Gastroesophageal sphincter (tissue), 3 donors: Measurements from ENCODE around the gene ADCY2.

Experiments
- CTCF ChIP-seq, 4 experiments: fragments of 200-600 bp in 2 of 4; fragments of 450-650 bp in 2 of 4; sonication (generic) in 1 of 4; IDR thresholded peaks; one replicate each; pipeline ENCODE4 v1.5.1; 2017 to 2019; ENCODE audit warnings: antibody characterized with exemption in 4 of 4, mild to moderate bottlenecking in 2 of 4, moderate library complexity in 2 of 4
- POLR2A ChIP-seq, 2 donors: fragments of 450-650 bp; IDR thresholded peaks; one replicate each; pipeline ENCODE4 v1.6.1; 2017; ENCODE audit warnings: antibody characterized with exemption in 2 of 2, mild to moderate bottlenecking in 2 of 2, moderate library complexity in 1 of 2

GRCh38 chr5:7756453-7756852 lies 360.5 kb downstream of the ADCY2 start:
- no peak for TF ChIP-seq CTCF (IDR thresholded peaks at IDR 0.05)
- no peak for TF ChIP-seq POLR2A (IDR thresholded peaks at IDR 0.05)
